ENCODE measurements around the gene TMEM178B. TPM values are rescaled to one million over a fixed set of nuclear protein-coding genes. Genes with fewer than 3 reads are reported as not detected.
"Not testable (repeated sequence)": the region's sequence is repeated elsewhere in the genome, so short reads cannot be mapped to it uniquely, and the experiment has no call there.

The TMEM178B gene
- total RNA-seq, 1 experiment from 2014 or later: not detected

DNA sequence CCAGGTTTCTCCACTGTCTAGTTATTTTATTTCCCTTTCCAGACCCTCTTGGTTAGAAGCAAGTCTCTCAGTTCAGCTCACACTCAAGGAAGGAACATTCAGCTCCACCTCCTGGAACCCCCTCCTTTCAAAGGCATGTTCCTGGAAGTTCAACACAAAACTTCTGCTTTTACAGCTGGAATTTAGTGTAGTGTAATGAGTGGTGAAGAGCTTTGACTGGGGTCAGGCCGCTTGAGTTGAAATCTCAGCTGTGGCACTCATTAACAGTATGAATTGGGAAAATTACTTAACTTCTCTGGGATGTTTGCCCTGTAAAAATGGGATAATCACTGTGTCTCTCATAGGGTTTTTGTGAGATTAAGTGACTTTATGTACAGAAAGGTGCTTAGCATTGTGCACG is 91.7 kb downstream of the TMEM178B start:
- no peak for DNase-seq (ENCODE audit: unreplicated experiment)
- BruUV-seq (replicated peaks): no TSS peak
- POLR2A ChIA-PET: interaction anchor here (0.6 kb wide), 1 partner anchor 301 kb away, joined by 4 read pairs; no protein-coding TSS in a partner anchor
- Mint-ChIP-seq H3K4me1 (ENCODE audit: insufficient read depth, unreplicated experiment) (no peaks in the 10 kb centered on the region), H3K27me3 (ENCODE audit: insufficient read depth, unreplicated experiment) (no peaks in the 10 kb centered on the region), H3K27ac (ENCODE audit: low read depth, unreplicated experiment) (no peak overlapping the region), H3K4me3 (ENCODE audit: unreplicated experiment) (no peak overlapping the region), H3K9me3 (ENCODE audit: unreplicated experiment) (peaks cover 11% of the 10 kb centered on the region), H3K36me3 (ENCODE audit: insufficient read depth, unreplicated experiment) (no peaks in the 10 kb centered on the region)
- intact Hi-C loops (cut with micrococcal nuclease): no loop called here
- CTCF ChIA-PET: interaction anchor here (0.7 kb wide), 1 partner anchor 9 kb away, joined by 4 read pairs; no protein-coding TSS in a partner anchor
- TF ChIP-seq, protein P1, sequence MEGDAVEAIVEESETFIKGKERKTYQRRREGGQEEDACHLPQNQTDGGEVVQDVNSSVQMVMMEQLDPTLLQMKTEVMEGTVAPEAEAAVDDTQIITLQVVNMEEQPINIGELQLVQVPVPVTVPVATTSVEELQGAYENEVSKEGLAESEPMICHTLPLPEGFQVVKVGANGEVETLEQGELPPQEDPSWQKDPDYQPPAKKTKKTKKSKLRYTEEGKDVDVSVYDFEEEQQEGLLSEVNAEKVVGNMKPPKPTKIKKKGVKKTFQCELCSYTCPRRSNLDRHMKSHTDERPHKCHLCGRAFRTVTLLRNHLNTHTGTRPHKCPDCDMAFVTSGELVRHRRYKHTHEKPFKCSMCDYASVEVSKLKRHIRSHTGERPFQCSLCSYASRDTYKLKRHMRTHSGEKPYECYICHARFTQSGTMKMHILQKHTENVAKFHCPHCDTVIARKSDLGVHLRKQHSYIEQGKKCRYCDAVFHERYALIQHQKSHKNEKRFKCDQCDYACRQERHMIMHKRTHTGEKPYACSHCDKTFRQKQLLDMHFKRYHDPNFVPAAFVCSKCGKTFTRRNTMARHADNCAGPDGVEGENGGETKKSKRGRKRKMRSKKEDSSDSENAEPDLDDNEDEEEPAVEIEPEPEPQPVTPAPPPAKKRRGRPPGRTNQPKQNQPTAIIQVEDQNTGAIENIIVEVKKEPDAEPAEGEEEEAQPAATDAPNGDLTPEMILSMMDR (IDR thresholded peaks at IDR 0.05; ENCODE audit: unreplicated experiment): no peak

DNA sequence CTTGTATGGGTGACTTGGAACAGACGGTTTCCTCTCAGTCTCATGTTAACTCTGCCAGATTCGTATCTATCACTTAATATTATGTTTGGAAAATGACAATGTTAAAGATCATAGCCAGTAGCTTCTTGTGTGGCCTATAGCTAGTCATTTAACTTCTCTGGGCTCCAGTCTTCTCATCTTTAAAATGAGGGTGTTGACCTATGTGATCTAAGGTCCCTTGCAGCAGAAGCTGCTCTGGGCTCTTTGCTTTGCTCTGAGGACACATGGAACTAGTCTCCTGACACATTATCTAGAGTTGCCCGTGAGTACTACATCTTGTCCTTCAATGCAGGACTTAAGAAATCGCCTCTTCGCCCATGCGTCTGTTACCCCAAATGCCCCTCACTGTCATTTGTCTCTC is 93.1 kb downstream of the TMEM178B start:
- H3K36me3 Mint-ChIP-seq (ENCODE audit: insufficient read depth, unreplicated experiment): no peaks in the 10 kb centered on the region
- intact Hi-C loops (cut with micrococcal nuclease): no loop called here
- H3K27ac Mint-ChIP-seq (ENCODE audit: low read depth, unreplicated experiment): no peak overlapping the region
- H3K27me3 Mint-ChIP-seq (ENCODE audit: insufficient read depth, unreplicated experiment): no peaks in the 10 kb centered on the region
- H3K4me1 Mint-ChIP-seq (ENCODE audit: insufficient read depth, unreplicated experiment): no peaks in the 10 kb centered on the region
- no peak overlapping the region for H3K4me3 Mint-ChIP-seq (ENCODE audit: unreplicated experiment)
- peaks cover under 1% of the 10 kb centered on the region for H3K9me3 Mint-ChIP-seq (ENCODE audit: unreplicated experiment)
- DNase-seq (ENCODE audit: unreplicated experiment): no peak
- BruUV-seq (replicated peaks): no TSS peak
- TF ChIP-seq, protein P1 (IDR thresholded peaks at IDR 0.05; ENCODE audit: unreplicated experiment): no peak
- CTCF ChIA-PET: interaction anchor here (0.6 to 0.9 kb wide), 3 partner anchors 386 to 488 kb away, joined by 3 to 4 read pairs (median 3); no protein-coding TSS in a partner anchor
- POLR2A ChIA-PET: no interaction called here

DNA sequence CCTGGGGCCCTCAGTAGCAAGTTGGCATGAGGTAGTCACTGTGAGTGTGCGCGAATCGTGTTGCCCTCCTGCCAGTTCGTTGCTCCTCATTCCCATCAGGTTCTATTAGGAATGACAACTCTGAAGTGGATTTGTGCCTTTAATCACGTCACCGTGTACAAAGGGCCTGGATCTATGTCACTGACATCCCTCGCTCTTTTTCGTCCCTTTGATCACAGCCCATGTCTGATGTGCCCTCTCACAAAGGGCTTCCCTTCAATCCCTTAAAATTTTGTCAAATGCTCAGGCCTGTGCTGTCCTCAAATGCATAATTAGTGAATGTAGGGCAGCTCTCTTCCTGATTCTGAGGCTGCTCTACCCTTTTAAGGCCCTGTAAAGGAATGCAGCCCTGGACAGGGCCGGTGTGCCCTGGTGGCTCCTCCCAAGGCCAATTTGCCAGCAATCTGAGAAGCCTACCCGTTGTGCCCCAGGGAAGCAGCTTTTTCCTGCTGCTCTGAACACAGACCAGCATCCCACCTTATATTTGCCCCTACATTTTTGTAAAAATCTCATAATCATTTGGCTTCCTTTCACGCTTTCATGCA is 93.6 kb downstream of the TMEM178B start:
- Mint-ChIP-seq H3K27me3 (ENCODE audit: insufficient read depth, unreplicated experiment) (no peaks in the 10 kb centered on the region), H3K27ac (ENCODE audit: low read depth, unreplicated experiment) (no peak overlapping the region), H3K9me3 (ENCODE audit: unreplicated experiment) (no peaks in the 10 kb centered on the region), H3K36me3 (ENCODE audit: insufficient read depth, unreplicated experiment) (no peaks in the 10 kb centered on the region), H3K4me3 (ENCODE audit: unreplicated experiment) (no peak overlapping the region), H3K4me1 (ENCODE audit: insufficient read depth, unreplicated experiment) (no peaks in the 10 kb centered on the region)
- POLR2A ChIA-PET: no interaction called here
- DNase-seq (ENCODE audit: unreplicated experiment): no peak
- BruUV-seq (replicated peaks): no TSS peak
- CTCF ChIA-PET: interaction anchor here (0.6 to 0.9 kb wide), 3 partner anchors 386 to 488 kb away, joined by 3 to 4 read pairs (median 3); no protein-coding TSS in a partner anchor
- intact Hi-C loops (cut with micrococcal nuclease): no loop called here
- TF ChIP-seq, protein P1 (IDR thresholded peaks at IDR 0.05; ENCODE audit: unreplicated experiment): no peak

DNA sequence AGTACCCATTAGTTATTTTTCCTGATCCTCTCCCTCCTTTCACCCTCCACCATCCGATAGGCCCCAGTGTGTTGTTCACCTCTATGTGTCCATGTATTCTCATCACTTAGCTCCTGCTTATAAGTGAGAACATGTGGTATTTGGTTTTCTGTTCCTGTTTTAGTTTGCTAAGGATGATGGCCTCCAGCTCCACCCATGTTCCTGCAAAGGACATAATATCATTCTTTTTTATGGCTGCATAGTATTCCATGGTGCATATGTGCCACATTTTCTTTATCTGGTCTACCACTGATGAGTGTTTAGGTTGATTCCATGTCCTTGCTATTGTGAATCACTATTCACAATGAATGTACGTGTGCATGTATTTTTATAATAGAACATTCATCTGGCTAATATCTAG is 95.3 kb downstream of the TMEM178B start:
- CTCF ChIA-PET; POLR2A ChIA-PET; H3K4me1 Mint-ChIP-seq (ENCODE audit: insufficient read depth, unreplicated experiment); DNase-seq (ENCODE audit: unreplicated experiment); H3K27ac Mint-ChIP-seq (ENCODE audit: low read depth, unreplicated experiment); H3K36me3 Mint-ChIP-seq (ENCODE audit: insufficient read depth, unreplicated experiment); H3K27me3 Mint-ChIP-seq (ENCODE audit: insufficient read depth, unreplicated experiment); H3K4me3 Mint-ChIP-seq (ENCODE audit: unreplicated experiment); H3K9me3 Mint-ChIP-seq (ENCODE audit: unreplicated experiment); BruUV-seq (replicated peaks); intact Hi-C loops (cut with micrococcal nuclease): not testable (repeated sequence)

DNA sequence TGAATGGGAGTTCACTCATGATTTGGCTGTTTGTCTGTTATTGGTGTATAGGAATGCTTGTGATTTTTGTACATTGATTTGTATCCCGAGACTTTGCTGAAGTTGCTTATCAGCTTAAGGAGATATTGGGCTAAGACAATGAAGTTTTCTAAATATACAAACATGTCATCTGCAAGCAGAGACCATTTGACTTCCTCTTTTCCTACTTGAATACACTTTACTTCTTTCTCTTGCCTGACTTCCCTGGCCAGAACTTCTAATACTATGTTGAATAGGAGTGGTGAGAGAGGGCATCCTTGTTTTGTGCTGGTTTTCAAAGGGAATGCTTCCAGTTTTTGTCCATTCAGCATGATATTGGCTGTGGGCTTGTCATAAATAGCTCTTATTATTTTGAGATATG is 101.9 kb downstream of the TMEM178B start:
- POLR2A ChIA-PET; H3K4me1 Mint-ChIP-seq (ENCODE audit: insufficient read depth, unreplicated experiment); H3K36me3 Mint-ChIP-seq (ENCODE audit: insufficient read depth, unreplicated experiment); H3K27me3 Mint-ChIP-seq (ENCODE audit: insufficient read depth, unreplicated experiment); H3K27ac Mint-ChIP-seq (ENCODE audit: low read depth, unreplicated experiment); DNase-seq (ENCODE audit: unreplicated experiment); intact Hi-C loops (cut with micrococcal nuclease); H3K4me3 Mint-ChIP-seq (ENCODE audit: unreplicated experiment); BruUV-seq (replicated peaks): not testable (repeated sequence)
- CTCF ChIA-PET: interaction anchor here (0.7 kb wide), 1 partner anchor 14 kb away, joined by 3 read pairs; no protein-coding TSS in a partner anchor
- H3K9me3 Mint-ChIP-seq (ENCODE audit: unreplicated experiment): peaks cover 24% of the 10 kb centered on the region

DNA sequence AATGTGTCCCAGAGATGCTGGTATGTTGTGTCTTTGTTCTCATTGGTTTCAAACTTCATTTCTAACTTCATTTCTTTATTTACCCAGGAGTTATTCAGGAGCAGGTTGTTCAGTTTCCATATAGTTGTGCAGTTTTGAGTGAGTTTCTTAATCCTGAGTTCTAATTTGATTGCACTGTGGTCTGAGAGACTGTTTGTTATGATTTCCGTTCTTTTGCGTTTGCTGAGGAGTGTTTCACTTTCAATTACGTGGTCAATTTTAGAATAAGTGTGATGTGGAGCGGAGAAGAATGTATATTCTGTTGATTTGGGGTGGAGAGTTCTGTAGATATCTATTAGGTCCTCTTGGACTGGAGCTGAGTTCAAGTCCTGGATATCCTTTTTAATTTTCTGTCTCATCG is 103.3 kb downstream of the TMEM178B start:
- intact Hi-C loops (cut with micrococcal nuclease); H3K36me3 Mint-ChIP-seq (ENCODE audit: insufficient read depth, unreplicated experiment); DNase-seq (ENCODE audit: unreplicated experiment); CTCF ChIA-PET; BruUV-seq (replicated peaks); POLR2A ChIA-PET; H3K27me3 Mint-ChIP-seq (ENCODE audit: insufficient read depth, unreplicated experiment); H3K4me3 Mint-ChIP-seq (ENCODE audit: unreplicated experiment); H3K27ac Mint-ChIP-seq (ENCODE audit: low read depth, unreplicated experiment); H3K4me1 Mint-ChIP-seq (ENCODE audit: insufficient read depth, unreplicated experiment): not testable (repeated sequence)
- H3K9me3 Mint-ChIP-seq (ENCODE audit: unreplicated experiment): peaks cover 24% of the 10 kb centered on the region
